Measurements from ENCODE around the gene TBK1.

TBK1 gene

GRCh38 chr12:64544371-64545080, 92.6 kb downstream of the TBK1 start:
- ATAC-seq, result peak; percentile 48
- TF ChIP-seq TCF4 (CRISPR knock-in tag; IDR thresholded peaks at IDR 0.05; ENCODE audit: borderline replicate concordance) (peak; percentile 53; the same call in 1 of the 2 replicates), ZNF70 (CRISPR knock-in tag; IDR thresholded peaks at IDR 0.05) (no peak), ISL1 (CRISPR knock-in tag; IDR thresholded peaks at IDR 0.05) (peak; percentile 76), CREB5 (CRISPR knock-in tag; IDR thresholded peaks at IDR 0.05; ENCODE audit: low read depth) (0 out of 2 replicates have a peak, but pooled peaks have one; percentile 21), TSHZ2 (CRISPR knock-in tag; IDR thresholded peaks at IDR 0.05) (peak; percentile 69; the same call in 1 of the 2 replicates), ZNF8 (CRISPR knock-in tag; IDR thresholded peaks at IDR 0.05) (no peak)

- TF ChIP-seq TOX (CRISPR knock-in tag; IDR thresholded peaks at IDR 0.05; ENCODE audit: borderline replicate concordance), result no peak
- TF ChIP-seq POU6F1 (CRISPR knock-in tag; IDR thresholded peaks at IDR 0.05; ENCODE audit: borderline replicate concordance, low read depth), result no peak
- no peak for TF ChIP-seq CREB5 (CRISPR knock-in tag; IDR thresholded peaks at IDR 0.05; ENCODE audit: low read depth)
- no peak for TF ChIP-seq GLIS3 (CRISPR knock-in tag; IDR thresholded peaks at IDR 0.05)
- TF ChIP-seq ISL1 (CRISPR knock-in tag; IDR thresholded peaks at IDR 0.05), result no peak
- no peak for TF ChIP-seq ZNF8 (CRISPR knock-in tag; IDR thresholded peaks at IDR 0.05)
- no peak for TF ChIP-seq ZNF565 (CRISPR knock-in tag; conservative IDR thresholded peaks at IDR 0.05; ENCODE audit: low read depth)
- no peak for TF ChIP-seq ZC3H10 (CRISPR knock-in tag; IDR thresholded peaks at IDR 0.05)
- TF ChIP-seq PATZ1 (CRISPR knock-in tag; IDR thresholded peaks at IDR 0.05; ENCODE audit: borderline replicate concordance), result no peak
- no peak for TF ChIP-seq ZFP3 (CRISPR knock-in tag; IDR thresholded peaks at IDR 0.05)
- TF ChIP-seq RARB (CRISPR knock-in tag; IDR thresholded peaks at IDR 0.05), result no peak
- TF ChIP-seq OSR1 (CRISPR knock-in tag; IDR thresholded peaks at IDR 0.05), result no peak
- peak; percentile 14 for ATAC-seq
These were observed 93.1 kb downstream of the TBK1 start for GRCh38 chr12:64545081-64545382.

GRCh38 chr12:64549108-64549507, 97.2 kb downstream of the TBK1 start:
- TF ChIP-seq ZNF70 (CRISPR knock-in tag; IDR thresholded peaks at IDR 0.05), result no peak
- no peak for TF ChIP-seq ZFP3 (CRISPR knock-in tag; IDR thresholded peaks at IDR 0.05)
- no peak for TF ChIP-seq ZNF8 (CRISPR knock-in tag; IDR thresholded peaks at IDR 0.05)
- TF ChIP-seq ESRRG (CRISPR knock-in tag; IDR thresholded peaks at IDR 0.05), result no peak
- no peak for TF ChIP-seq OSR1 (CRISPR knock-in tag; IDR thresholded peaks at IDR 0.05)
- TF ChIP-seq ARNTL (CRISPR knock-in tag; IDR thresholded peaks at IDR 0.05; ENCODE audit: borderline replicate concordance, low read depth), result no peak

GRCh38 chr12:64550755-64551154, 98.8 kb downstream of the TBK1 start:
- ATAC-seq, result no peak

More at GRCh38 chr12:64549108-64549507, 97.2 kb downstream of the TBK1 start:
- ATAC-seq, result no peak

More at GRCh38 chr12:64550755-64551154, 98.8 kb downstream of the TBK1 start:
- no peak for TF ChIP-seq ZNF8 (CRISPR knock-in tag; IDR thresholded peaks at IDR 0.05)
- TF ChIP-seq ZNF565 (CRISPR knock-in tag; conservative IDR thresholded peaks at IDR 0.05; ENCODE audit: low read depth), result no peak
- no peak for TF ChIP-seq ISL1 (CRISPR knock-in tag; IDR thresholded peaks at IDR 0.05)
- no peak for TF ChIP-seq OSR1 (CRISPR knock-in tag; IDR thresholded peaks at IDR 0.05)
- no peak for TF ChIP-seq ARNTL (CRISPR knock-in tag; IDR thresholded peaks at IDR 0.05; ENCODE audit: borderline replicate concordance, low read depth)
- no peak for TF ChIP-seq CSDC2 (CRISPR knock-in tag; IDR thresholded peaks at IDR 0.05)
- TF ChIP-seq ESRRG (CRISPR knock-in tag; IDR thresholded peaks at IDR 0.05), result no peak
- TF ChIP-seq GLIS3 (CRISPR knock-in tag; IDR thresholded peaks at IDR 0.05), result no peak
- TF ChIP-seq ZFP3 (CRISPR knock-in tag; IDR thresholded peaks at IDR 0.05), result no peak
- no peak for TF ChIP-seq PATZ1 (CRISPR knock-in tag; IDR thresholded peaks at IDR 0.05; ENCODE audit: borderline replicate concordance)
- TF ChIP-seq ZC3H10 (CRISPR knock-in tag; IDR thresholded peaks at IDR 0.05), result no peak
- no peak for TF ChIP-seq TCF4 (CRISPR knock-in tag; IDR thresholded peaks at IDR 0.05; ENCODE audit: borderline replicate concordance)
